GM19328 (cell line): Measurements from ENCODE around the gene SIRT3.
"Not testable (repeated sequence)": the region's sequence is repeated elsewhere in the genome, so short reads cannot be mapped to it uniquely, and the experiment has no call there.

ENCODE experiments used
- ATAC-seq: cut with Tn5 transposase; IDR thresholded peaks from one replicate; pipeline ENCODE4 v1.9.1; 2021; ENCODE audit warnings: mild to moderate bottlenecking, moderate library complexity; ENCODE audit not compliant: unreplicated experiment

Gene SIRT3

DNA sequence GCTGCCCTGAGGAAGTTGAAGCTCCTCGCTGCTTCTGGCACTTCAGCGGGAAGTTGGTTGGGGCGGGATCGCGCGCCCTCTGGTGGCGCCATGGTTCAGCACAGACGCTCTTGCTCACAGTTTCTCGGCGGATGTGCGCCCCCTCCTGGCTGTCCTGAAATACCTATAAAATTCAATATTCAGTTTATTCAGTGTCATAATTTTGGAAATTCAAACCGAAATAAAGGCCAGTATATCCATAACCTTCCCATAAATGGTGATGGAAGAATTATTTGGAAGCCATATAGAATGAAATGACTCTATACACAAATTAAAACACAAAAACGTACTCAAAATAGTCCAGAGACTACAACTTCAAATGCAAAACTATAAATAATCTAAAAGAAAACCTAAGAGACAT, 55.9 kb downstream of the SIRT3 start:
- ATAC-seq: not testable (repeated sequence)
